GM23248 (cell line): ENCODE data around the gene ARHGEF7. TPM values are rescaled to one million over a fixed set of nuclear protein-coding genes. Genes with fewer than 3 reads are reported as not detected.
"Not testable (repeated sequence)": the region's sequence is repeated elsewhere in the genome, so short reads cannot be mapped to it uniquely, and the experiment has no call there.

Experiments
- DNase-seq: peaks from one replicate; pipeline ENCODE4 v3.0.0-alpha.2; 2015
- H2AFZ ChIP-seq: fragments of 200-600 bp; sonication (generic); 2 replicates; pipeline ENCODE4 v1.6.1; 2016; ENCODE audit warnings: antibody characterized with exemption
- H3F3A ChIP-seq: fragments of 200-600 bp; sonication (generic); 2 replicates; pipeline ENCODE4 v1.6.1; 2016; ENCODE audit warnings: mild to moderate bottlenecking, antibody characterized with exemption, mixed run types; ENCODE audit not compliant: insufficient read depth
- H3K27ac ChIP-seq: fragments of 200-600 bp; sonication (generic); 2 replicates; pipeline ENCODE4 v1.5.1; 2016; ENCODE audit warnings: mild to moderate bottlenecking
- H3K27me3 ChIP-seq: fragments of 200-600 bp; sonication (generic); replicated peaks from 2 replicates; pipeline ENCODE4 v1.6.1; 2016; ENCODE audit warnings: mild to moderate bottlenecking; ENCODE audit not compliant: insufficient read depth
- H3K36me3 ChIP-seq: fragments of 200-600 bp; sonication (generic); 2 replicates; pipeline ENCODE4 v1.6.1; 2016; ENCODE audit warnings: low read depth, mild to moderate bottlenecking
- H3K4me1 ChIP-seq: fragments of 200-600 bp; sonication (generic); 2 replicates; pipeline ENCODE4 v1.6.1; 2016; ENCODE audit warnings: mild to moderate bottlenecking; ENCODE audit not compliant: insufficient read depth
- H3K4me2 ChIP-seq: fragments of 200-600 bp; sonication (generic); one replicate; pipeline ENCODE4 v1.6.1; 2016; ENCODE audit warnings: mild to moderate bottlenecking; ENCODE audit not compliant: unreplicated experiment
- H3K4me3 ChIP-seq: fragments of 200-600 bp; sonication (generic); 2 replicates; pipeline ENCODE4 v1.5.1; 2016; ENCODE audit warnings: mild to moderate bottlenecking
- H3K79me2 ChIP-seq: fragments of 200-600 bp; sonication (generic); 2 replicates; pipeline ENCODE4 v1.6.1; 2016; ENCODE audit warnings: mild to moderate bottlenecking; ENCODE audit not compliant: insufficient read depth
- H3K9ac ChIP-seq: fragments of 200-600 bp; sonication (generic); 2 replicates; pipeline ENCODE4 v1.6.1; 2016; ENCODE audit warnings: mild to moderate bottlenecking
- H3K9me2 ChIP-seq: fragments of 200-600 bp; sonication (generic); 2 replicates; pipeline ENCODE4 v1.6.1; 2016; ENCODE audit warnings: mixed run types, mild to moderate bottlenecking, moderate library complexity; ENCODE audit not compliant: insufficient read depth
- H3K9me3 ChIP-seq: fragments of 200-600 bp; sonication (generic); one replicate; pipeline ENCODE4 v1.6.1; 2017; ENCODE audit warnings: low read depth
- H4K20me1 ChIP-seq: fragments of 200-600 bp; sonication (generic); 2 replicates; pipeline ENCODE4 v1.6.0; 2016; ENCODE audit not compliant: insufficient read depth
- EZH2 ChIP-seq: fragments of 200-600 bp; sonication (generic); IDR thresholded peaks from 2 replicates; pipeline ENCODE4 v1.6.1; 2018; ENCODE audit warnings: antibody characterized with exemption, mild to moderate bottlenecking; ENCODE audit not compliant: insufficient read depth, poor library complexity, severe bottlenecking
- EZH2phosphoT487 ChIP-seq: fragments of 200-600 bp; sonication (generic); IDR thresholded peaks from 2 replicates; pipeline ENCODE4 v1.6.1; 2018; ENCODE audit warnings: antibody characterized with exemption, moderate library complexity, mild to moderate bottlenecking, low read depth; ENCODE audit not compliant: insufficient read depth
- WGBS, 2 experiments: methylation state at CpG; one replicate each; pipeline ENCODE4 v1.1.6; 2015 to 2017; ENCODE audit warnings: low lambda C conversion rate in 2 of 2, low coverage in 1 of 2; ENCODE audit errors: missing lambda C conversion rate in 2 of 2; 5-methylcytosine and 5-hydroxymethylcytosine counted together
- in situ Hi-C: fragments of 300-500 bp; cut with MboI; formaldehyde crosslinking; loops from 2 replicates; pipeline ENCODE4 v1.15.0; 2020
- polyA plus RNA-seq: library from polyadenylated mRNA; unstranded; fragments of >200 nt; fragmentation: Nextera tagmentation; extraction: Ambion mirVana; gene quantifications from 2 replicates; pipeline ENCODE4 v1.2.1, GENCODE V29; 2016
- total RNA-seq: library from RNA; depleted of rRNA; stranded (reverse); fragments of >200 nt; shearing (Covaris generic); gene quantifications from 2 replicates; pipeline ENCODE4 v1.2.3, GENCODE V29; 2014

ARHGEF7 gene
- total and polyA plus RNA-seq, 2 experiments from 2014 or later, result 19.0 to 23.0 TPM

GRCh38 chr13:111082240-111082639, 32.9 kb upstream of the ARHGEF7 start:
- peaks cover 21% of the 10 kb centered on the region for H3K27me3 ChIP-seq
- H3K9me2 ChIP-seq, result no peaks in the 10 kb centered on the region
- no peak overlapping the region for H3K4me2 ChIP-seq
- H3K9ac ChIP-seq, result no peak overlapping the region
- H2AFZ ChIP-seq, result no peak overlapping the region
- H3K79me2 ChIP-seq, result no peaks in the 10 kb centered on the region
- H3K27ac ChIP-seq, result no peak overlapping the region
- H3K9me3 ChIP-seq, result no peaks in the 10 kb centered on the region
- no peaks in the 10 kb centered on the region for H4K20me1 ChIP-seq
- 15 to 20% methylated on average over 4 of the region's 4 CpGs for WGBS, 2 experiments
- in situ Hi-C loops, result no loop called here
- no peak for DNase-seq
- H3K4me3 ChIP-seq, result no peak overlapping the region
- no peaks in the 10 kb centered on the region for H3K4me1 ChIP-seq
- no peaks in the 10 kb centered on the region for H3F3A ChIP-seq
- H3K36me3 ChIP-seq, result no peaks in the 10 kb centered on the region
- TF ChIP-seq EZH2 (no peak), EZH2phosphoT487 (no peak)

DNA sequence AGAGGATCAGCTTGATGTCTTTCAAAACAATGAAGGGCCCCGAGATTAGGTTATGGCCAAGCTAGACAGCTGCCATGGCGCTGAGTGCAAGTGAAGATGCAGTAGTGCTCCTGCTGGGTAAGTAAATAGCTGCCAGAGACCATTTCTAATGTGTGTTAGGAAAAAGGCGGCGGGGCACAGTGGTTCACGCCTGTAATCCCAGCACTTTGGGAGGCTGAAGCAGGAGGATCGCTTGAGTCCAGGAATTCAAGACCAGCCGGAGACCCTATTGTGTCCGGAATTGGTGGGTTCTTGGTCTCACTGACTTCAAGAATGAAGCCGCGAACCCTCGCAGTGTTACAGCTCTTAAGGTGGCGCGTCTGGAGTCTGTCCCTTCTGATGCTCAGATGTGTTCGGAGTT, 32.3 kb upstream of the ARHGEF7 start:
- DNase-seq, H3F3A ChIP-seq, H2AFZ ChIP-seq, H3K79me2 ChIP-seq, H4K20me1 ChIP-seq, in situ Hi-C loops, H3K36me3 ChIP-seq, H3K4me2 ChIP-seq, H3K9ac ChIP-seq, H3K27ac ChIP-seq, H3K9me3 ChIP-seq, H3K4me3 ChIP-seq, H3K9me2 ChIP-seq, H3K4me1 ChIP-seq: not testable (repeated sequence)
- H3K27me3 ChIP-seq, result peaks cover 21% of the 10 kb centered on the region
- 79 to 84% methylated on average over 14 of the region's 14 CpGs for WGBS, 2 experiments

DNA sequence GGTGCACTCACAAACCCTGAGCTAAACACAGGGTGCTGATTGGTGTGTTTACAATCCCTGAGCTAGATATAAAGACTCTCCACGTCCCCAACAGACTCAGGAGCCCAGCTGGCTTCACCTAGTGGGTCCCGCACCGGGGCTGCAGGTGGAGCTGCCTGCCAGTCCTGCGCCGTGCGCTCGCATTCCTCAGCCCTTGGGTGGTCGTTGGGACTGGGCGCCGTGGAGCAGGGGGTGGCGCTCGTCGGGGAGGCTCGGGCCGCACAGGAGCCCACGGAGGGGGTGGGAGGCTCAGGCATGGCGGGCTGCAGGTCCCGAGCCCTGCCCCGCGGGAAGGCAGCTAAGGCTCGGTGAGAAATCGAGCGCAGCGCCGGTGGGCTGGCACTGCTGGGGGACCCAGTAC, 31.4 kb upstream of the ARHGEF7 start:
- H3K4me1 ChIP-seq, H3K36me3 ChIP-seq, H3K4me3 ChIP-seq, H3K9ac ChIP-seq, H4K20me1 ChIP-seq, H3F3A ChIP-seq, H3K79me2 ChIP-seq, H3K9me3 ChIP-seq, in situ Hi-C loops, H2AFZ ChIP-seq, H3K9me2 ChIP-seq, DNase-seq, H3K4me2 ChIP-seq, H3K27ac ChIP-seq: not testable (repeated sequence)
- H3K27me3 ChIP-seq, result peaks cover 16% of the 10 kb centered on the region
- WGBS, 2 experiments, result 43 to 69% methylated on average over 2 to 22 of the region's 25 CpGs

DNA sequence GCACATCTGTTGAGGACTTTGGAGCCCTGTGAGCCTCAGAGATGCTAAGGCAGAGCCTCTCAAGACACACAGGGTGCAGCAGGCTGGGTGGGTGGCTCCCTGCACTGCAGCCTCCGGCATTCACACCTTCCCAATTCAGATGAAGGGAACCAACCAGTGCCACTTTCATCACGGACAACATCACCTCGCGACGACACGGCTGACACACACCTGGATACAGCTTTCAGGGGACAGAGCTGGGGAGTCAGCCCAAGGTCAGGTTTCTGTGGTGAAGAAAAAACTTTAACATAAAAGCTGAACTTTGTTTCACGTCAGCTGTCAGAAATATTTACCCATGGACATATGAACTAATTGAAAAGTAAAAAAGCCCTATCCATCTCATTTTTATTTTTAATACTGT, 24.9 kb upstream of the ARHGEF7 start:
- Histone ChIP-seq H2AFZ (no peak overlapping the region), H3K4me1 (no peaks in the 10 kb centered on the region), H3K36me3 (no peaks in the 10 kb centered on the region), H3K9ac (no peak overlapping the region), H4K20me1 (no peaks in the 10 kb centered on the region), H3K27me3 (peaks cover 36% of the 10 kb centered on the region), H3K27ac (no peak overlapping the region), H3F3A (no peaks in the 10 kb centered on the region), H3K9me3 (no peaks in the 10 kb centered on the region), H3K9me2 (no peaks in the 10 kb centered on the region), H3K4me3 (no peak overlapping the region), H3K4me2 (no peak overlapping the region), H3K79me2 (no peaks in the 10 kb centered on the region)
- in situ Hi-C loops, result no loop called here
- DNase-seq, result no peak
- WGBS, 2 experiments, result 61 to 66% methylated on average over 7 of the region's 7 CpGs
- TF ChIP-seq EZH2phosphoT487 (no peak), EZH2 (no peak)

GRCh38 chr13:111092685-111093084, 22.4 kb upstream of the ARHGEF7 start:
- Histone ChIP-seq H3K9me3 (no peaks in the 10 kb centered on the region), H4K20me1 (no peaks in the 10 kb centered on the region), H3K79me2 (no peaks in the 10 kb centered on the region), H3K4me2 (no peak overlapping the region), H3F3A (no peaks in the 10 kb centered on the region), H3K36me3 (no peaks in the 10 kb centered on the region), H3K4me3 (no peak overlapping the region), H3K27ac (no peak overlapping the region), H3K9me2 (no peaks in the 10 kb centered on the region), H3K27me3 (peaks cover 58% of the 10 kb centered on the region), H3K9ac (no peak overlapping the region), H2AFZ (no peak overlapping the region), H3K4me1 (no peaks in the 10 kb centered on the region)
- no peak for DNase-seq
- in situ Hi-C loops, result no loop called here
- 50 to 65% methylated on average over 6 of the region's 6 CpGs for WGBS, 2 experiments
- TF ChIP-seq EZH2 (no peak), EZH2phosphoT487 (no peak)
